Left kidney (tissue), 2 donors: ENCODE results near the gene RAET1E. TPM values are rescaled to one million over a fixed set of nuclear protein-coding genes. Genes with fewer than 3 reads are reported as not detected.
"Not testable (repeated sequence)": the region's sequence is repeated elsewhere in the genome, so short reads cannot be mapped to it uniquely, and the experiment has no call there.

Experiments used
- DNase-seq: peaks from one replicate; pipeline ENCODE4 v3.0.0-alpha.2; 2013
- polyA plus RNA-seq: library from polyadenylated mRNA; unstranded; fragments of 120-200 nt; gene quantifications from one replicate; pipeline ENCODE4 v1.2.1, GENCODE V29; 2013; ENCODE audit not compliant: insufficient read length

Gene RAET1E
- polyA plus RNA-seq, 1 donor = 0.37 TPM

DNA sequence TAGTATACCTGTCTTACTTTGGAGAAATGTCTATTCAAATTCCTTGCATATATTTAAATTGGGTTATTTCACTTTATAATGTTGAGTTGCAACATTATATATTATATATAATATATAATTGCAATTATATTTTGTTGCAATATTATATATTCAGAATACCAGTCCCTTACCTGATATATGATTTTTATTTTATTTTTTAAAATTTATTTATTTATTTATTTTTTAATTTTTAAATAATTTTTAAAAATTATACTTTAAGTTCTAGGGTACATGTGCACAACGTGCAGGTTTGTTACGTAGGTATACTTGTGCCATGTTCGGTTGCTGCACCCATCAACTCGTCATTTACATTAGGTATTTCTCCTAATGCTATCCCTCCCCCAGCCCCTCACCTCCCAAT is 29.1 kb upstream of the RAET1E start:
- DNase-seq = not testable (repeated sequence)

DNA sequence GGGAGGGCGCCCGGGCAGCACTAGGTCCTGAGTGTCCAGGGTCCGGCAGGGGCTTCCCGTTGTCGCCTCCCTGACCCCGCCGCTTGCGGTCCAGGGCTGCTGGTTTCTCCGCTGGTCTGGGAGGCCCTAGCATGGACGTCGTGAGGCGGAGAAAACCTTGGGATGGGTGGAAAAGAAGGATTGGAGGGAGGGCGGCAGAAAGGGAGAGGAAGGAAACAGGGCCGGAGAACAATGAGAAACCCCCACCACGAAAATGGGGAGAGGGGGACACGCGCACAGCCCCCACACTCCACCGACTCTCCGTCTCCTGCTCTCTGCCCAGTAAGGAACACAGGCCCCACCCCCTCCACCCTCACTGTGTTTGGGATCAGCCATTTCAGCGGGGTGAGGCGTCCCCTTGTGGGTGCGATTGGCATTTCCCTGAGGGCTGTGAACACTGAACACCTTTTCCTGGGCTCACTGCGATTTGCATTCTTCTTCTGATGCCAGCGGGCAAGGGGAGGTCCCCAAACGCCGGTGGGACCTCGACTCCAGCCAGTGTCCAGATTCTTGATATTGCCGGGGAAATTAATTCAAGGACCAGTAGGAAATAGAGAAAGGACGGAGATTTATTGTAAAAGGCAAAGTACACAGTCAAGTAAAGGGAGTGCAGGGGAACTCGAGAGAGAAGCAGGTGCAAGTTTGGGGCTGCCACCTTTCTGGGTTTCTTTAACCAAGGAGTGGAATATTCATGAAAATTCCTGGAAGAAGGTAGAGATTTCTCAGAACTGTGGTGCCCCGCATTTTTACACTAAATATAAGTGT is 28.3 kb upstream of the RAET1E start:
- DNase-seq = peak; percentile 82

DNA sequence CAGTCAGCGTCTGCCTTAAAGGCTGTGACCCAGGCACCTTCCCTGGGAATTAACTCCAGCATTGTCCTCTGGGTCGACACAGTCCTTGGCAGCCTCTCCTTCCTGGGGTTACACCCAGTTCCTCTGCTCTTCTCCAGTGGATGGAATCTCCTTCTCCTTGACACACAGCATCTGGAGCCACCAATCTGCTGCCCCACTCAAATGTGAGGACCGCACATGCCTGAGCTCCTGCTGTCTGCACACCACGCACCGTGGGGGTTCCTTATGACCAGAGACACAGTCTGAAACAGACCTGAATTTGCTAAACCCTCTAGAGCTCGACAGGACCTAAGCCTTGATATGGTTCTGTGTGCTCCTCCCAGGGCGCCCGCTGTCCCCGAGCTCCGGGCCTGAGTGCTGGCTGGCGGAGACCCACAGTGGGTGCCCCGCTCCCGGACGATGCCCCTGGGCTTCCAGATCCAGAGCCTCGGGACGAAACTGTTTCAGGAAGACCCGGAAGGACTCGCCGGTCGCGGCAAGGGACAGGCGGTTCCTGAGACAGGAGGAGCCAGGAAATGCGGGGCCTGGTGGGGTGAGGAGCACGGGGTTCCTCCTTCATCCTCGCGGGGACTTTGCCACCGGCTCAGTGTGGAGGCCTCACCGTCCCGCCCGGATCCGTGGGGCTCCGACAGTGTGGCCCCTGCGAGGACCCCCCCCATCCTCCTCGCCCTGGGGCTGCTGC is 27.5 kb upstream of the RAET1E start:
- no peak for DNase-seq

DNA sequence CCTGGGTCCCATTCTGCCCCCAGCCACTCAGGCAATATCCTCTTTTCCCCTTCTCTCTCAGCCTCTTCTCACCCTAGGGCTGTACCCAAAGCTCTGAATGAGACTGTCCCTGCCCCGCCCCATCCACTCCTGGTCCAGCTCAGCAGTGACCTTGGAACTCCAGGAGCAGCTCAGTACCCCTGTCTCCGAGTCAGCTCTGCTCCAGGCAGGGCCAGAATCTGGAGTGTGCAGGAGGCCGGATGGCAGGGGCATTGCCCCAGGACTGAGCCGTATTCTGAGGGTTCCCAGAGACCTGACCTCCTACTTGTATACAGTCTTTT is 27.0 kb upstream of the RAET1E start:
- no peak for DNase-seq

DNA sequence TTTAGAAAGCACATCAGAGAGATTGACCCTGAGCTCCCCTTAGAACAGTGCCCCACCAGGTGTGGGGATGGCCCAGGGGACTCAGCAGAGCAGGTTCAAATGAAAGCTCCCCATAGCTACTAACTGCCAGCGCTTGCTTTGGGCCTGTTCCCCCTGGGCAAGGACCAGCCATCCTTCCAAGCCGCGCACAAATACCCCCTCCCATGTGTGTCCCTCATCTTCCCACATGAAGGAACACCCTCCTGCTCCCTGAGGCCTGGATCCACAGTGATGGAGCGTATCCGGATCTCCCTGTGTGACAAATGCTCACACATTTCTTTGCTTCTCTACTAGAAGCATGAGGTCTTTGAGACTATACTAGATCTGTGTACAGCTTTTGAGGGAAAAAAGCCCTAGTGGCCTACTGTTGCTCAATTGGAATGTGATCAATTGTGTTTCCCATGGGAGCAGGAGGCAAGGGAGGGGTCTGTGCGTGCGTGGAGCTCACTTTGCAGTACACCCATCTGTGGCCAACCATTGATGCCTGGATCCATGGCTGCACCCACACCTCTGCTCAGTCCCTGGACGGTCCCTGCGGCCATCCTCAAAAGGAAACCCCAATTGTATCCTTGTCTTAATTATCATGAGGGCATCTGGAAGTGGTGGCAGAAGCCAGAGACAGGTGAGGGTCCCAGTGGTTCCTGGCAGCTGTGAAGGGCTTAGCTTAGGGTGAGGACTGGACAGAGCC is 26.5 kb upstream of the RAET1E start:
- no peak for DNase-seq

DNA sequence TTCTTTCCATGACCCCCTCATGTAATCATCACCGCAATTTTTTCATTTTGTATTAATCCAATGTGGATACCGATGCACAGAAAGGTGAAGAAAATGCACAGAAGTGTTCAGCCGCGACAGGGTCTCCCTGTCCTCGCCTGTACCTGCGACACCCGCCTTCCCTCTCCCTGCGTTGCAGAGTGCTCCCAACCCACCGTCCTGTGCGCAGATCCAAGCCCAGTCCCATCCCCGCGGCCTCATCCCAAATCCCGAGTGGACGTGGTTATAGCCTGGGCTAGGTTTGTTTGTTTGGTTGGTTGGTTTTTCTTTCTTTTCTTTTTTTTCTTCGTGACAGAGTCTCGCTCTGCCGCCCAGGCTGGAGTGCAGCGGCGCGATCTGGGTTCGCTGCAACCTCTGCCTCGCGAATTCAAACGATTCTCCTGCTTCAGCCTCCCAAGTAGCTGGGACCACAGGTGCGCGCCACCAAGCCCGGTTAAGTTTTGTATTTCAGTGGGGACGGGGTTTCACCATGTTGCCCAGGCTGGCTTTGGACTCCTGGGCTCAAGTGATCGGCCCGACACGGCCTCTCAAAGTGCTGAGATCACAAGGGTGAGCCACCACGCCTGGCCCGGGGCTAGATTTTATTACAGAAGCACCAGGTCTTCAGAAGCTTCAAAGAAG is 25.5 kb upstream of the RAET1E start:
- no peak for DNase-seq

DNA sequence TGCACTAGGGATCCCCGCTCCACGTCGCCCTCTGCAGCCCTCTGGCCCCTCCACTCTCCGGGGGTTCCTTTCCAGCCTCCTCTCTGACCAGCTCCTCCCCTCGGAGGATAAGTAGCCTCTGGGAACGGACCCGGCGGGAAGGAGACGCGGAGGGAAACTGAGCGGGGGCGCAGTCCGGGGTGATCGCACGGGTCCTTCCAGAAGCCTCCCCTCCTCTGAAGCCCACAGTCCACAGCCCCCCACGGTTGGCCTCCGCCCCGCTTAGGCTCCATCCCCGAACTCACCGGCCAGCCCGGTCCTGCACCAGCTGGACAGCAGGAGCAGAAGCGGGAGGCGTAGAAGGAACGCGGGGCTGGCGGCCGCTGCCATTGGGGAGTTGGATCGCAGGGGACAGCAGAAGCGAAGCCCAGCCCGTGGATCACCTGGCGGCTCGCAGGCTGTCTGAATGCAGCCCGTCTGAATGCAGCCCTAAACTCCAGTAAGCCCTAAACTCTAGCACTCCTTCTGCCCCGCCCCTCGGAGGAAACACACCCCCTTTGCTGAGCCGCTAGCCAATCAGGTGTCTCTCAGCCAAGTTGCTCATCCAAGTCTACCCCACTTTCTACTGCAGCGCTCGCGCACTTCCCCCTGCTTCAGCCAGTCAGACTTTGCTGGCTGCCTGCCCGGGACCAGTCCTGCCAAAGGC is 24.9 kb upstream of the RAET1E start, which contains the start of gene RAET1G:
Gene RAET1G, minus strand, starts transcription at position 480 of the 685 bp plus-strand sequence. Its CDS starts 111 bp downstream, at position 369.
- peak; percentile 88 for DNase-seq

DNA sequence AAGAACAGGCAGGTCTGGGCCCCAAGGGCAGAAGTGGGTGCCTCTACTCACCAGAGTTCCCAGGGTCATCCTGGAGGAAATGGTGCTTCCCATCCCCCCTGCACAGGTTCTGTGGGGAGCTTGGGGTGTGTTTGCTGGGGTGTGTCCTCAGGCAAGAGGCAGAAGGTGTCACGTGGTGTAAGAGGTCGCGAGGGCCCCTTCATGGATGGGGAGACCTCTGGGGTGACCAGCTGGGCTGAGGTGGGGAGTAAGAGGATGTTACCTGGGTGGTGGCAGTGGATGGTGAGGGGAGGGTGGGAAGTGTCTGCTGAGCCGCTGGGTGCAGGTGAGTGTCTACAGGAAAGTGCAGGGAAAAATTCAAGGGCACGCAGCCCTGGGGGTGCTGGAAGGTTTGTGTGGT is 24.2 kb upstream of the RAET1E start:
- not testable (repeated sequence) for DNase-seq

DNA sequence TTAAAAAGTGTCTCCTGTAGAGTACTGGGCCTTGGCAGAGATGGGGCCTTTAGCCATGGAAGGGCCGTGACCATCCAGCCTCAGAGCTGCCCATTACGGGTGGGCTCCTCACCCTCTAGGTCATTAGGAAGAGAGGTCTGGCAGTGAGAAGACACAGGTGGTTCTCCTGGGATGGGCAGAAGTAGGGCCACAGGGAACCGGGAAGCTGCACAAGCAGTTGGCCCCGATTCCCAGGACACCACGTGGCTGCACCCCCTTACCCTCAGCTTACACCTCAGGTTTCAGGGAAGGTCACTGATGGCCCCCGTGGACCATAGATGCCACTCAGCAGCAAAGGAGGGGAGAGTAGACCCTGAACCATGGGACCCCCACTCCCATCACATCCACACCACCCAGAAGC is 23.4 kb upstream of the RAET1E start:
- no peak for DNase-seq

DNA sequence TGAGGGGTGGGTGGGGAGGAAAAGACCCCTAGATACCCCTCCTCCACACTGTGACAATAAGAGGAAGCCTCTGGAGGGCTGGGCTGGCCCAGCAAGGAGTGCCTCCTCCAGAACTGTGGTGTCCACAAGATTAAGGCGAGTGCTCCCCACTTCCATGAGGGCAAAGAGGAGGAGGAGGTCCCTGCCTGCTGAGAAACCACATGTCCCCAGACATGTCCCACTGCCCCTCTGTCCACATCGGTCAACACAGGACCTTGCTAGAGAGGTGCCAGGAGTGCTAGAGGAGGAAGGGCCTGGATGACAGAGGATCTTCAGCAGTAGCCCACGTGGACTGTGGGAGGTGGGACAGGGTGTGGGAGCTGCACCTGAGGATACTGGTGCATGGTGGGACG is 21.9 kb upstream of the RAET1E start:
- no peak for DNase-seq

DNA sequence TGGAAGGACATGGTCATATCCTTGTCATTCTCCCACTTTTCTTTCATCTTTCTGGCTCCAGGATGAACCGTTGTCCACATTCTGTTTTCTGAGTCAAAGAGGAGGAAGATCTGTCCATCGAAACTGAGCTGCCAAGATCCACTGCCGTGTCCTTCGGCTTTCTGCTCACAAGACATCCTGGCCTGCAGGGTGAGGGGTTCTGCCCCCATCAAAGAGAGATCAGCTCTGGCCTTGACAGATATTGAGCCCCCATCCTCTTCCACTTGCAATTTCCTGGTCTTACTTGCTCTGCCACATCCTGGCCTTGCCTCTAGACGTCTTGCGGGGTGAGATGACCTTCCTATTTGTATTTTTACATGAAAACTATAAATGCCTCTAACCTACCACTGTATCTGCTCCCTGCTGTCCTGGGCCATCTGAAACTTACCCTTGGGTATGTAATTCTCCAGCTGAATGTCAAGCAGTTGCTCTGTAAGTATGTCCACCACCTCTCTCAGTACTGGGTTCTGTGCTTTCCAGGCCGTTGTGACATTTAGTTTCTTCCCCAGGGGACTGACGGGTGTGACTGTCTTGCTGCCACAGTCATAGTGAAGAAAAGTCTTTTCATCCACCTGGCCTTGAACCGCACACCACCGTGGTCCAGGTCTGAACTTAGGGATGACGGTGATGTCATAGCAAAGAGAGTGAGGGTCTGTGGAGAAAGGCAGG is 21.4 kb upstream of the RAET1E start:
- not testable (repeated sequence) for DNase-seq

DNA sequence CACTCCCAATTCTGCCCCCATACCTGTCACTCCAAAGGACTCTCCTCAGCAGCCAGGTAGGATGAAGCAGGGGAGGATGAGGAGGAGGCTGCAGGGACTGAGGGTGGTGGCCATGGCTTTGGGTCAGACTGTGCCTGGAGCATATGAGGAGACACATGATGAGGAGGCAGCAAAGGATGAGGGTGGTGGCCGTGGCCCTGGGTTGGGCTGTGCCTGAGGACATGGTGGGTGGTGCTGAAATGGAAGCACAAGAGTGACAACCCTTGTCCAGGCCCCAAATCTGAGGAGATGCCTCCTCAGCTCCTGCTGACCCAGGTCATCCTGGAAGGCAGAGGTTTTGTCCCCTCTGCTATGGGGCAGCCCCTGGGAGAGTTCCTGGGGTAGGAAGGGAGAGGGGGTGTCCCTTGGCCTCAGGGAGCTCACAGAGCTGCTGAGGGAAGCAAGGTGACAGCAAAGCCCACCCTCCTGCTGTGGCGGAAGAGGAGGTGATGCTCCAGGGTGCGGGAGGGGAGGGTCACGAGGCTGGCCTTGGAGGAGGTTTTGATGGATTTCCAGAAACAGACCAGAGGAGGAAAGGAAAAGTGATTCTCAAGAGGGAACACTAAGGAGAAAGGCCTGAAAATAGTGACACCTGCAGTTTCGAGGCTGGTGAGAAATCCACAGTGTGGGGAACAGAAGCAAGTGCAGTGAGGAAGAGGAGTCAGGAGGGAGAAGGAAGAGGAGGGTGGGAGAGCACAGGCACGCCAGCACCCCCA is 20.4 kb upstream of the RAET1E start:
- DNase-seq = no peak

DNA sequence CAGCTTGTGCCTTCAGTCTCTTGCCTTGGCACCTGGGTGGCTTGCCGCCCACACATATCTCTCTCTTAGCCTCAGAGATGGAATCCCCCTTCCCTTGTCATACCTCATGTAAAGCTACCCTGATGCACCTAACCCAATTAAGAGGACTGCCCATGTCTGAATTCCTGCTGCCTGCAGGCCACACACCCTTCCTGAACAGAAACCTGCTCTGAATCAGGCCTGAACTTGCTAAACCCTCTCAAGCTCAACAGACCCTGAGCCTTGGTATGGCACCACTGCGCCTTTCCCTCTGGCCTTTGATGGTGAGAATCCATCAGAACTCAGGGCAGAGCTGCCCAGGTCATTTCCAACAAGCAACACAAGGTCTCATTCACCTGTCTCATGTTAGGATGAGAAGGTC is 19.8 kb upstream of the RAET1E start:
- DNase-seq = no peak

DNA sequence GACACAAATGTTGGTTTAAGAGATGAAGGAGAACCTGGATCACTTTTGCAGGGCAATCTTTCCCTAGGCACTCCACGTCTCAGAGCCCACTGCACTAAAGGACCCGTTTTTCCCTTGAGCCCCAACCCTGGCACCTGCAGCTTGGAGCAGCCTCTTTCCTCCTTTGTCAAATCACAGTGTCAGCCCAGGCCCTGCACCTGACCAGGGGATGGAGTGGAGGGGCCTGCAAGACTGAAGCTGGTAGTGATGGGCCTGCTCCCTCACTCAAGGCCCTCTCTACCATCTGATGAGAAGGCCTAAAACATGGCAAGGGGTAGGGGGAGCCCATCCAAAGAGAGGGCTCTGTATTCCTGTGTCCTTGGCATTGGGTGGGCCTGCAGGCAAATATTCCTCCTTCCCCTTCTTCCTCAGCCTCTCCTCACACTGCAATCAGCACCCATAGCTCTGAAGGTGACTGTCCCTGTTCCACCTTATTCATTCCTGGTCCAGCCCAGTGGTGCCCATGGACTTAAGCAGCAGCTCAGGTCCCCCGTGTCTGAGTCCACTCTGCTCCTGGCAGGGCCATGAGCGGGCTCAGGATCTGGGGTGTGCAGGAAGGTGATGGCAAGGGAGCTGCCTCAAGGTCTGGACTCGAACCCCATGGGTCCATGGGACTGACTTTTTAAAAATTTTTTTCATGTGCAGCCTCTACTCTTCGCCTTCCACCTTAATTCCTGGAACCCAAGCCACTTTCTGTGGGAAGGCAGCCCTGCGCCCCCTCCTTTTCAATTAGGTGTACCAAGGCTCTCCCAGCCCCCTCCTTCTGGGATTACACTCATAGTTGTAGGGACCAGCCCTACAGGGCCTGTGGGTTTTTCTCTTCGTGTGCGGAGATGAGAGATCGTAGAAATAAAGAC is 18.3 kb upstream of the RAET1E start:
- no peak for DNase-seq

DNA sequence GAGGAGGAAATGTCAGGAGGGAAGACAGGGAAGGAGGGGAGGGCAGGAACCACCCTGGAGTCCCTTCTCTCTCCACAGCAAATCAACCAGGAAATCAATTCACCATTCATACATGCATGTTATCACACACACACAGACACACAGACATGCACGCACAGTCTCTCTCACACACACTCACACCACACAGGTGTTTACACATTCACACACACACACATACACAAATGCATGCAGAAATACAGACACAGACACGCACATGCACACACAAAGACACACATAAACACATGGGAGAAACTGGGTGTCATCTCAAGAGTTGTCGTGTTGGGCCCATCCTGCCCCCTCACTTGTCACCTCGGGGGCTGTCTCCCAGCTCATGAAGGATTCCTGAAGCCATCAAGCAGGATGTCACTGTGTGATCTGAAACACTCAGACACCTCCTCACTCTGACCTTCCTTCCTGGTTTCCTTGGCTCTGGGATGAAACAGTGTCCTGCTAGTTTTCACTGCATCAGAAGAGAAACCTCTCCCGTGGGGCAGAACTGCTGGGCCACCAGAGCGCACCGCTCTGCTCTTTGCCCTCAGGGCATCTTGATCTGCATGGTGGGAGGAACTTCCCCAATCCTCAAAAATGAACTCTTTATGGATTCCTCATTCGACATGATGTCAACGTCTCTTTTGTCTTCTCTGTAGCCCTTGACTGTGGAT is 15.8 kb upstream of the RAET1E start:
- DNase-seq = no peak

DNA sequence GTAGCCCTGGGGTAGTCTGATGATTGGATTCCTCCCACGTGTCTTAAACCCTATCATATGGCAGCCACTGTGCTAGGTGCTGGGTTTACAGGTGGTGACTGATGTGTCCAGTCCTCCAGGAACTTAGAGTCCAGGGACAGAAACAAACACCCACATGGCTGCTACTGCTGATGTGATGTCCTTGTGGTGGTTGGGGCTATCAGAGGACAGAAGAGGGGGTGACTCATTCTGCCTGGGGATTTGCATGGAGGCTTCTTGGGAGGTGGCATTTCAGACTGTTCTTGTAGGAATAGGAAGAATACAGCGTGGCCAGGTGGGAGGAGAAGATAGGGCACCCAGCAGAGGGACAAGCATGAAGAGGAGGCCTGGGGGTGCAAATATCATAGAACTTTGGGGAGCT is 15.2 kb upstream of the RAET1E start:
- DNase-seq = no peak

DNA sequence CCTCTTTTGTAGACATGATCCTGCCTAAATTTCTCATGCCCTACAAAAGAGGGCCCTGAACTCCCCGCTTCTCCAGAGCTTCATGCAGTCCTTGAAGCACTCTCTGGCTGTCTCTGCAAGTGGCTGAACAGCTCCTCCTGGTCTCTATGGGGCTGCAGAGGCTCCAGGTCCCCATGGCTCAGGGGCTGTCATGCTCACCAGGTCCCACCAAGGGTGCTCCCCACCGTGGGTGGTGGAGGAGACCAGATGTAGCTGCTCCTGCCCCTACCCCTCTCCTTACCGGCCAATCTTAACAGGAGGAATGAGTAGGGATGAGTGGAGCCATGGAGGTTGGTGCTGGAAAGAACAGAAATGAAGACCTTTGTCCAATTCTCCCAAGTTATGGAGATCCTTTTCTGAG is 14.8 kb upstream of the RAET1E start:
- not testable (repeated sequence) for DNase-seq

DNA sequence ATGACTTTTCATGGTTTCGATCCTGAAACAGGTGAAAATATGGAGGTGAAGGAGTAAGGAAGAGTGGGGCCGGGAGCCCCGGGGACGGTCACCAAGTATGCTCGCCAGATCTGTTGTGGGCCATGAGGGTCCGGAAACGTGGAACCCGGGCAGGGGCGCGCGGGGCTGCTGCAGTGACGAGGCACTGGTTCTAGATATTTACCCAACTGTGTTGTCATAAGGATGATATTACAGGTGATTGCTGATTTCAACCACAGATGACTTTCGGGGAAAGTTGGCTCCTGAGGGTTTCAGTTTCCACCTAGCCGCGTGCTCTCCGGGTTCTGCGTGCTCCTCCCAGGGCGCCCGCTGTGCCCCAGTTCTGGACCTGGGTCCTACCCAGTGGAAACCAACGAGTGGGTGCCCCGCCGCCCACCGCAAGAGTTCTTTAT is 12.8 kb upstream of the RAET1E start:
- DNase-seq = no peak
